Esophagus (tissue), 2 donors: ENCODE data around the gene RAB11FIP3. TPM values are rescaled to one million over a fixed set of nuclear protein-coding genes. Genes with fewer than 3 reads are reported as not detected.

Experiments
- H3K27ac ChIP-seq, 2 donors: one replicate each; pipeline ENCODE4 v1.5.1; 2013; ENCODE audit warnings: low read depth in 2 of 2, mild to moderate bottlenecking in 2 of 2, inconsistent platforms in 1 of 2, low read length in 1 of 2, moderate library complexity in 1 of 2
- H3K27me3 ChIP-seq, 2 donors: one replicate each; pipeline ENCODE4 v1.6.1; 2013; ENCODE audit warnings: low read length in 2 of 2, control low read depth in 1 of 2, mild to moderate bottlenecking in 1 of 2; ENCODE audit not compliant: insufficient read depth in 2 of 2, control insufficient read depth in 1 of 2
- H3K36me3 ChIP-seq, 2 donors: one replicate each; pipeline ENCODE4 v1.6.1; 2013; ENCODE audit warnings: low read length in 1 of 2; ENCODE audit not compliant: control insufficient read depth in 2 of 2, insufficient read depth in 2 of 2
- H3K4me1 ChIP-seq, 2 donors: one replicate each; pipeline ENCODE4 v1.6.1; 2013; ENCODE audit warnings: low read length in 1 of 2; ENCODE audit not compliant: control insufficient read depth in 2 of 2, insufficient read depth in 2 of 2
- H3K4me3 ChIP-seq, 2 donors: one replicate each; pipeline ENCODE4 v1.5.1; 2013; ENCODE audit warnings: low read length in 2 of 2, mild to moderate bottlenecking in 2 of 2, low read depth in 1 of 2, moderate library complexity in 1 of 2
- H3K9me3 ChIP-seq, 2 donors: one replicate each; pipeline ENCODE4 v1.6.1; 2013; ENCODE audit warnings: mild to moderate bottlenecking in 2 of 2, low read depth in 1 of 2, low read length in 1 of 2, moderate library complexity in 1 of 2; ENCODE audit not compliant: control insufficient read depth in 2 of 2, insufficient read depth in 1 of 2
- WGBS, 2 donors: extraction: QIAGEN DNeasy Blood & Tissue Kit; methylation state at CpG; one replicate each; pipeline ENCODE4 v1.1.7; 2013; 5-methylcytosine and 5-hydroxymethylcytosine counted together
- polyA plus RNA-seq, 2 donors: library from polyadenylated mRNA; stranded (reverse); fragments of 200-250 nt; gene quantifications; one replicate each; pipeline ENCODE4 v1.2.3, GENCODE V29; 2013
- donor health status: healthy with polysubstance abuse.
- donor health status: Bipolar disorder and iron deficiency.

Gene RAB11FIP3
- polyA plus RNA-seq, 2 donors, result 9.1 to 10.6 TPM

GRCh38 chr16:391885-392335 is 33.5 kb upstream of the RAB11FIP3 start:
- no peak overlapping the region for H3K27ac ChIP-seq
- no peaks in the 10 kb centered on the region for H3K36me3 ChIP-seq
- 64 to 68% methylated on average over 7 of the region's 7 CpGs for WGBS, 2 donors
- no peaks in the 10 kb centered on the region for H3K4me1 ChIP-seq
- H3K27me3 ChIP-seq, result no peaks in the 10 kb centered on the region
- no peak overlapping the region for H3K4me3 ChIP-seq
- H3K9me3 ChIP-seq, result peaks cover 0 to 4% of the 10 kb centered on the region in 2 donors

DNA sequence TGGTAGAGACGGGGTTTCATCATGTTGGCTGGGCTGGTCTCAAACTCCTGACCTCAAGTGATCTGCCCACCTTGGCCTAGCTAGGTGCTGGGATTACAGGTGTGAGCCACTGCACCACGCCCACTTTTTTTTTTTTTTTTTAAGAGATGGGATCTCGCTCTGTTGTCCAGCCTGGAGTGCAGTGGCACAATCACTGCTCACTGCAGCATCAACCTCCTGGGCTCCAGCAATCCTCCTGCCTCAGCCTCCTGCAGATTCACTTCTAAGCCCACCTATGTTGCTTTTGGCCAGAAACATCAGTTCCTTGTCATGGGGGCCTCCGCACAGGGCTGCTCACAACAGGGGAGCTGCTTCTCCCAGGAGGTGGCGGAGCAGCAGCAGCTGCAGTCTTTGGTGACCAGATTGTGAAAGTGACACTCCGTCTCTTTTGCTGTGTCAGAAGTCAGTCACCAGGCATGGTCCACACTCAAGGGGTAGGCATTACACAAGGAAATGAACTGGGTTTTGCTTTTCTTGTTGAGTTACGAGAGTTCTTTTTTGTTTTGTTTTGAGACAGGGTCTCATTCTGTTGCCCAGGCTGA is 32.9 kb upstream of the RAB11FIP3 start:
- Histone ChIP-seq H3K36me3 (no peaks in the 10 kb centered on the region), H3K4me1 (no peaks in the 10 kb centered on the region), H3K4me3 (no peak overlapping the region), H3K27ac (no peak overlapping the region), H3K27me3 (no peaks in the 10 kb centered on the region), H3K9me3 (peaks cover 0 to 4% of the 10 kb centered on the region in 2 donors)
- 89 to 94% methylated on average over 7 of the region's 7 CpGs for WGBS, 2 donors

GRCh38 chr16:396199-396598 is 29.2 kb upstream of the RAB11FIP3 start:
- H3K9me3 ChIP-seq, result peaks cover 0 to 4% of the 10 kb centered on the region in 2 donors
- 31 to 41% methylated on average over 3 of the region's 3 CpGs for WGBS, 2 donors
- H3K4me3 ChIP-seq, result no peak overlapping the region
- peaks cover 0 to 10% of the 10 kb centered on the region in 2 donors for H3K4me1 ChIP-seq
- no peaks in the 10 kb centered on the region for H3K27me3 ChIP-seq
- H3K27ac ChIP-seq, result no peak overlapping the region
- no peaks in the 10 kb centered on the region for H3K36me3 ChIP-seq

- 6% methylated on average over 22 of the region's 22 CpGs for WGBS, 2 donors
- Histone ChIP-seq H3K4me1 (peaks cover 0 to 10% of the 10 kb centered on the region in 2 donors), H3K36me3 (no peaks in the 10 kb centered on the region), H3K4me3 (peak overlapping the region; percentile 12 to 62), H3K27me3 (no peaks in the 10 kb centered on the region), H3K9me3 (peaks cover 0 to 4% of the 10 kb centered on the region in 2 donors), H3K27ac (peak overlapping the region; percentile 59 to 61)
Observed at GRCh38 chr16:396605-397004, 28.8 kb upstream of the RAB11FIP3 start.

DNA sequence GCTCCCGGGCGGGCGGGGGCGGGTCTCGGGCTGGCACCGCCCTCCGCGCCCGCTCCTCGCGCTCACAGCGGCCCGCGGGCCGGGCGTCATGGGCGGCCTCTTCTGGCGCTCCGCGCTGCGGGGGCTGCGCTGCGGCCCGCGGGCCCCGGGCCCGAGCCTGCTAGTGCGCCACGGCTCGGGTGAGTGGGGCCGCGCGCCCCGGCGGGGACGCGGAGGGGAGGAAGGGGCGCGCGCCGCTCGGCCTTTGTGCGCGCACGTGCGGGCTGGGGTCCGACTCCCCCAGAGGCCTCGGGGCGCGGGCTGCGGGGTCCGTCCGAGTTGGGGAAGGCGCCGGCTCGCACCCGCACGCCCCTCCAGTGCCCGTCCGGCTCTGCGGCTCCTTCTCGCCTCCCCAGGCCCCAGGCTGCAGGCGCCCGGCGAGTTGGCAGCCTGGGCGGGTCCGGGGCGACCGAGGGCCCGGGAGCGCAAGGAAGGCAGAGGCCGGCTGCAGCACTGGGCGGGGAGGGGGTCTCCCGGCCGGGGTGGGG is 28.3 kb upstream of the RAB11FIP3 start, which contains the start of gene NME4:
TSS of gene NME4 (plus strand) at position 65 of the 527 bp plus-strand sequence. CDS start at position 89, 24 bp downstream.
- Histone ChIP-seq H3K4me3 (peak within 1 kb of the TSS; percentile 62 to 70), H3K4me1 (peaks cover 0 to 10% of the 10 kb centered on the region in 2 donors), H3K9me3 (no peaks in the 10 kb centered on the region), H3K27ac (peak within 1 kb of the TSS; percentile 61 to 80), H3K36me3 (no peaks in the 10 kb centered on the region), H3K27me3 (no peaks in the 10 kb centered on the region)
- WGBS, 2 donors, result 0 to 1% methylated on average over 56 to 72 of the region's 75 CpGs

DNA sequence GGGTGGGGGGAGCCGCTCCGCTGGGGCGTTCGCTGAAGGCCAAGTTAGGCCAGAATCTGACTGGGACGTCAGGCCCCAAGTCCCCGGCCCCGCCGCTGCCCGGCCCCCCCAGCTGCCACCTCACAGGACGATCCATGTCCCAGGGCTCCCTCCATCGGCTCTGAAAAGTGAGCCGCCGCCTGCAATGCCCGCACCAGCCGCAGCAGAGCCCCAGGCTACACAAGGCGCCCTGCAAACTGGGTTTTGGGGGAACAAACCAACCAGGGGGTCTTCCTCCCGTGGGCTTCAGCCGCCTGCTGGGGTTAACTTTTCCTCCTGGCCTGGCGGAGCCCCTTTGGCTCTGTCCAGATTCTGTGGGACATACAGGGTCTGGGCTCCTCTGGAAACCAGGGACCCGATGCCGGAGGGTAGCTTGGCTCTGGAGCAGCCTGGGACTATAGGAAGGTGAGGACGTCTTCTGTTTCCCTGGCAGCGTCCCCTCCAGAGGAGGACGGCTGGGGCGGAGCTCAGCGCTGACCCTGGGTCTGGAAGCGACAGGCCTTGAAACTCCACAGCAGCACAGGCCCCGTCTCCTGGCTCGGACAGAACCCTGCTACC is 27.6 kb upstream of the RAB11FIP3 start:
- 26 to 40% methylated on average over 21 to 29 of the region's 29 CpGs for WGBS, 2 donors
- peaks cover 0 to 10% of the 10 kb centered on the region in 2 donors for H3K4me1 ChIP-seq

DNA sequence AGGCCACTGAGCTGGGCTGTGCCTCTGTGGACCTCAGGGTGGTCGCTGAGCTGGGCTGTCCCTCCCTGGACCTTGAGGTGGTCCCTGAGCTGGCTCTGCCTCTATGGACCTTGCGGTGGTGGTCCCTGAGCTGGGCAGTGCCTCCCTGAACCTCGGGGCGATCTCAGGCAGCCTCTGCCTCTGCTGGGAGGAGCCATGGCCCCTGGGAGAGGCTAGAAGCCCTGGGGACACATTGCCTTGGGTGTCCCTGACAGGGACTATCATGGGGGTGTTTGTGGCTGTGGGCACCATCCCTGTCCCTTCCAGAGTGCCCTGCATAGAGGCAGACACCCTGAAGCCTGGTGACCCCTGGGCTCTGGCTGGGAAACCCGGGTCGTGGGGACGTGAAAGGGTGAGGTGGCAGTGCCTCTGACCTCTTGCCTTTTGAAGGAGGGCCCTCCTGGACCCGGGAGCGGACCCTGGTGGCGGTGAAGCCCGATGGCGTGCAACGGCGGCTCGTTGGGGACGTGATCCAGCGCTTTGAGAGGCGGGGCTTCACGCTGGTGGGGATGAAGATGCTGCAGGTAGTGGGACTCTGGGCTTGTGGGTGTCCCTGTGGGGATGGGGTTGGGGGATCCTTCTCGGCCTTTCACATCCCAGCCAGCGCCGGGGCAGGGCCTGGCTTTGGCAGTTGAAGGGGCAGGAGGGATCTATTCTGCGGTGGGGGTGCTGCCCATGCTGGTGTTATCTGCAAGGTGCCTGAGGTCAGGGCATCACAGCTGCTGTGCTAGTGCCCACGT is 26.7 kb upstream of the RAB11FIP3 start:
- H3K36me3 ChIP-seq, result no peaks in the 10 kb centered on the region
- no peak overlapping the region for H3K4me3 ChIP-seq
- 80 to 81% methylated on average over 22 to 24 of the region's 24 CpGs for WGBS, 2 donors
- no peaks in the 10 kb centered on the region for H3K27me3 ChIP-seq
- peak overlapping the region in 1 of 2 donors; percentile 40 for H3K27ac ChIP-seq
- peaks cover 0 to 10% of the 10 kb centered on the region in 2 donors for H3K4me1 ChIP-seq
- H3K9me3 ChIP-seq, result no peaks in the 10 kb centered on the region

More for the DNA sequence above, 27.6 kb upstream of the RAB11FIP3 start:
- Histone ChIP-seq H3K4me3 (no peak overlapping the region), H3K27me3 (no peaks in the 10 kb centered on the region), H3K9me3 (no peaks in the 10 kb centered on the region), H3K36me3 (no peaks in the 10 kb centered on the region), H3K27ac (peak overlapping the region in 1 of 2 donors; percentile 40)

- WGBS, 2 donors, result 76 to 80% methylated on average over 22 of the region's 22 CpGs
- peaks cover 0 to 10% of the 10 kb centered on the region in 2 donors for H3K4me1 ChIP-seq
Observed at GRCh38 chr16:399340-400019, 26.0 kb upstream of the RAB11FIP3 start.

DNA sequence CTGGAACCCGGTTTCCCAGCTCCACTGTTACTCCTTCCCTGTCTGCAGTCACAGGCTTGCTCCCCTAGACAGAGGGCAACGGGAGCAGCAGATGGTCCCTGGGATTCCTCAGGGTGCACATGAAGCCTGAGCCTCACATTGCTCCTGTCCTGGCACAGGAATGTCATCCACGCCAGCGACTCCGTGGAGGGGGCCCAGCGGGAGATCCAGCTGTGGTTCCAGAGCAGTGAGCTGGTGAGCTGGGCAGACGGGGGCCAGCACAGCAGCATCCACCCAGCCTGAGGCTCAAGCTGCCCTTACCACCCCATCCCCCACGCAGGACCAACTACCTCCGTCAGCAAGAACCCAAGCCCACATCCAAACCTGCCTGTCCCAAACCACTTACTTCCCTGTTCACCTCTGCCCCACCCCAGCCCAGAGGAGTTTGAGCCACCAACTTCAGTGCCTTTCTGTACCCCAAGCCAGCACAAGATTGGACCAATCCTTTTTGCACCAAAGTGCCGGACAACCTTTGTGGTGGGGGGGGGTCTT is 25.3 kb upstream of the RAB11FIP3 start:
- 53 to 71% methylated on average over 10 of the region's 10 CpGs for WGBS, 2 donors
- Histone ChIP-seq H3K4me1 (peaks cover 0 to 10% of the 10 kb centered on the region in 2 donors), H3K9me3 (no peaks in the 10 kb centered on the region), H3K36me3 (no peaks in the 10 kb centered on the region), H3K4me3 (peak overlapping the region; percentile 78 to 85), H3K27ac (peak overlapping the region; percentile 38 to 89), H3K27me3 (no peaks in the 10 kb centered on the region)

More at GRCh38 chr16:399340-400019, 26.0 kb upstream of the RAB11FIP3 start:
- Histone ChIP-seq H3K9me3 (no peaks in the 10 kb centered on the region), H3K27me3 (no peaks in the 10 kb centered on the region), H3K4me3 (no peak overlapping the region), H3K36me3 (no peaks in the 10 kb centered on the region), H3K27ac (no peak overlapping the region)
